Stromal cell of bone marrow (primary cell): ENCODE data around the gene CROCC2.

Experiments
- DNase-seq: peaks from one replicate; pipeline ENCODE4 v3.0.0-alpha.2; 2012; ENCODE audit warnings: low read depth

CROCC2 gene

DNA sequence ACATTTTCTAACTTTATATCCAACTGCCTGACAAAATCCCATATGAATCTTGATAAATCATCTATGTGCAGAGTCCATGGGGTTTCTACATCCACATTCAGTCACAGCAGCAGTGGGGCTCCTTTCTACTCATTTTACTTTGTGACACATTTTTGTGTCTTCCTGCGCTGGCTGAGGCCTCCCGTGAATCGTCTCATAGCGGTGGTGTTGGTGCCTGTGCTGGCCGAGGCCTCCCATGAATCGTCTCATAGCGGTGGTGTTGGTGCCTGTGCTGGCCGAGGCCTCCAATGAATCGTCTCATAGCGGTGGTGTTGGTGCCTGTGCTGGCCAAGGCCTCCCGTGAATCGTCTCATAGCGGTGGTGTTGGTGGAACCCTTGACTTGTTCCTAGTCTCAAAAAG is 109.3 kb downstream of the CROCC2 start:
- no peak for DNase-seq

GRCh38 chr2:241017228-241017940 is 111.2 kb downstream of the CROCC2 start:
- no peak for DNase-seq

DNA sequence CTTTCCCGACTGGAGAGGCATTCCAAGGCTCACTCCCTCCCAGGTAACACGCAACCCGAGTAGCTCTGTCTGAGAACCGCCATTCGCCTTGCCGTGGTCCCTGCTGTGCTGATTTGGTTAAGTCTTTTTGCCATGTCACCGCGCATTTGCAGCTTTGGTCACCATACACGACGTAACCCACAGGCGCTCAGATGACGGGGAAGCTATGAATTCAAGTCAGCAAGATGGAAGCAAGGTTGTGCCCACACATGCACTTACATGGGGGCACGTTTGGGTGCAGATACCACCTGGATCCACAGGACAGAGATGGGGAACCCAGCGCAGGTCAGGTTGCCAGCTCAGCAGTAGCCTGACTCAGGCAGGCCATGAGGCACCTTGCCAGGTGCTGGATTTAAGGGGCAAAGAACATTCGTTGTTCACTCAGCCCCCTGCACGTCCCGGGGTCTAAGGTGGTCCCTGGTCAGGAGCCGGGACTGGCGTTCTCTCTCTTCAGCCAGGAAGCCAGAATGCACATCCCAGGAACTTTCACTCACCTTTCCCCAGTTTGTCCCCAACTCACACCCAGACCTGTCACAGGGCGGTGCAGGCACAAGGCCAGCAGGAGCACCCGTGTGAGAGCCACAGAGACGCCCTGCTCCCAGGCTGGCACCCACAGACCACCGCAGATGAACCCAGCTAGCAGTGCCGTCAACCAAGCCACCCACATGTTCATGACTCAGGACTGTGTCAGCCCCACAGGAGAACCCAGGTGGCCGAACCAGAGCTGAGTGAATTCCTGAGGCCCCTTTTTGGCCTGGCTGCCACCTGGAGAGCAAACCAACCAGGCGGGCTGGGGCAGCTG is 112.1 kb downstream of the CROCC2 start:
- DNase-seq = no peak

DNA sequence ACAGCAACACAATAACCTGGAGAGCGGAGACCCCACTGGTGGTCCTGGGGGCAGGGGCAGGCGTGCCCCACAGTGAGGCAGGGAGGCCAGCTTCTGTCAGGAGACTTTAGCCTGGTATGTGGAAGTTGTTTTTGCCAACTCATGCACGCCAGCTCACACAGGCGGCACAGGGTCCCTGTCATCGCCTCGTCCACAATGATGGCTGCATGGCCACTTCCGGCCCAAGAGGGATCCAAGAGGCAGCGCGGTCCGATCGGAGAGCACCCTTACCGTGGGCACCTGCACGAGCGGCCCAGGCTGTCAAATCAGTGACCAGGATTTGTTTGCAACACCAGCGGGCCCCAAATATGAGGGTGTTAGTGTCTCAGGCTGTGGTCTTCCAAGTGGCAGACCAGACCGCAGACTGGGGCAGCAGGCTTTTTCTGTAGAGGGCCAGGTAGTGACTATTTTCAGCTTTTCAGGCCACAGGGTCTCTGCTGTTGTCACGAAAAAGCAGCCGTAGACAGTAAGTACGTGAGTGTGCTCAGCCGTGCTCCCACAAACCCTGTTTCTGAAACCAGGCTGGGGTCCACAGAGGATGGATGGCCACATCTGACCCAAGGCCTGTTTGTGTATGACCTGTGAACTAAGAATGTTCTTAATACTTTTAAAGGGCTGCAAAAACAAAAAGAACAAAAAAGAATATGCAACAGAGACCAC is 113.5 kb downstream of the CROCC2 start:
- DNase-seq = no peak

- DNase-seq = no peak
Measured at GRCh38 chr2:241020201-241020600, 114.1 kb downstream of the CROCC2 start.

- no peak for DNase-seq
Measured at GRCh38 chr2:241020629-241021190, 114.6 kb downstream of the CROCC2 start.

GRCh38 chr2:241025639-241026038 is 119.5 kb downstream of the CROCC2 start:
- DNase-seq = no peak

GRCh38 chr2:241029599-241030332 is 123.6 kb downstream of the CROCC2 start:
- no peak for DNase-seq

DNA sequence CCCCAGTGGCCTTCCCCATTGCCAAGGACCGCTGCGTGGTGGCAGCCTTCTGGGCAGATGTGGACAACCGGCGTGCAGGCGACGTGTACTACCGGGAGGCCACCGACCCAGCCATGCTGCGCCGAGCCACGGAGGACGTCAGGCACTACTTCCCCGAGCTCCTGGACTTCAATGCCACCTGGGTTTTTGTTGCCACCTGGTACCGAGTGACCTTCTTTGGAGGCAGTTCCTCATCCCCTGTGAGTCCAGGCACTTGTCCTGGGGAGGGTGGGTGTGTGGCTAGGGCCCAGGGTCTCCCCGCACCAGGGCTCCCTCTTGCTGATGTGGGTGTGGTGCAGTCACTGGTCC is 124.2 kb downstream of the CROCC2 start:
- DNase-seq = no peak

DNA sequence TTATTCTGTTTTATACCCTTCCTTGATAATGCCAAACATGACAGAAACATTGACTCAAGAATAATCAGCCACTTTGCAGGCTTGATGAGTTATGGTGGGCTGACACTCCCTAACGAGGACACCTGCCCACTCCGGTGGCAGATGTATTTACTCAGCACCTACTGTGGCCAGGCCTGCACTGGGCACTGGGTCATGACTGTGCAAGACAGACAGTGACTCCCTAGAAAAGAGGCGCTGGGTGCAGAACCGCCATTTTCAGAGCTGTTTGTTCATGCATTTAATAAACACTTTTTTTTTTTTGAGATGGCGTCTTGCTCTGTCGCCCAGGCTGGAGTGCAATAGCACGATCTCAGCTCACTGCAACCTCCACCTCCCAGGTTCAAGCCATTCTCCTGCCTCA is 124.7 kb downstream of the CROCC2 start:
- no peak for DNase-seq

DNA sequence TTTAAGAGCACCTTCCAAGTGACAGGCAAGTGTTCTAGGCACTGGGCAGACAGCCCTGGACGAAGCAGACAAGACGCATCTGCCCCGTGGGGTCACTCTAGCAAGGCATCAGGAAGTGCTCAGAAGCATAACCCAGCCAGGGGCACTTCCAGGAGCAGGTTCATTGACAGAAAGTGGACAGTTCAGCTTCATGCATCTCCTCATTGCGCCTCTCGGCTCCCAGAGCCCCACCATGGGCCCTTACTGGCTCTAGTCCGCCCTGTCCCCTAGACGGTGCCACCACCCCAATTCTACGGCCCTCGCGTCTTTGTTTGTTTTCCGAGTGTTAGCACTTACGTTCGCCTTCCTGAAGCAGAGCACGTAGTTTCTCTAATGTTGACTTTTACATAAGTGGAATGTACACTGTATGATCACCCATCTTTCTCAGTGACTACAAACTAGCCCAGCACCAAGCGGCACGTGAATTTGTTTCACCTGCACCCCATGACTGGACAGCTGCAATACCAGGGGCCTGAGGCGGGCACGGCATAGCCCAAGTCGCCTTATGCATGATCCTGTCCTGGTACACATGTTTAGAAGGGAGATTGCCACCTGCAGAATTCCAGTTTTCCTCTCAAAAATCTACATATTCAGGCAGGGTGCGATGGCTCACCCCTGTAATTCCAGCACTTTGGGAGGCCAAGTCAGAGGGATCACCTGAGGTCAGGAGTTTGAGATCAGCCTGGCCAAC is 125.5 kb downstream of the CROCC2 start:
- no peak for DNase-seq

DNA sequence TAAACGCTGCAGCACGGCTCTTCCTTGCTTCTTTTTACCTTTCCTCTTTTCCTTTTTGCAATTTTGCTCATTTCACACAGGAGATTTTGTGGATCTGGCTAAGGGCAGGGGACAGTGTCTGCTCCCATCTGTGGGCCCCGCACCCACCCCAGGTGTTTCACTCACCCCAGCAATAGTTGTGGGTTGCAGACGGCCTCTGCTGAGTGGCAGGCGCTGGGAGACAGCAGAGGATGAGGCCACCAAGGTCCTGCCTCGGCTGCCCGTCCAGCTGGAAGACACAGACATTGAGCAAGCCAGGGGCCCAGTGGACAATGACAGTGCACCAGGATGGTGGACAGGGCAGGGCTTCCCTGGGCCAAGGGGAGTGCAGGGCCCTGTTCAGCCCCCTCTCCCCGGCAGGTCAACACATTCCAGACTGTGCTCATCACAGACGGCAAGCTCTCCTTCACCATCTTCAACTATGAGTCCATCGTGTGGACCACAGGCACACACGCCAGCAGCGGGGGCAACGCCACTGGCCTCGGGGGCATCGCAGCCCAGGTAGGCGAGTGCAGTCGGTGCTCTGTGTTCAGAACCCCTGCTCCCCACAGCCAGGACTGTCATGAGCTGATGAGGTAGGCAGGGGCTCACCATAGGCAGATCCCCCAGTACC is 127.3 kb downstream of the CROCC2 start:
- no peak for DNase-seq

DNA sequence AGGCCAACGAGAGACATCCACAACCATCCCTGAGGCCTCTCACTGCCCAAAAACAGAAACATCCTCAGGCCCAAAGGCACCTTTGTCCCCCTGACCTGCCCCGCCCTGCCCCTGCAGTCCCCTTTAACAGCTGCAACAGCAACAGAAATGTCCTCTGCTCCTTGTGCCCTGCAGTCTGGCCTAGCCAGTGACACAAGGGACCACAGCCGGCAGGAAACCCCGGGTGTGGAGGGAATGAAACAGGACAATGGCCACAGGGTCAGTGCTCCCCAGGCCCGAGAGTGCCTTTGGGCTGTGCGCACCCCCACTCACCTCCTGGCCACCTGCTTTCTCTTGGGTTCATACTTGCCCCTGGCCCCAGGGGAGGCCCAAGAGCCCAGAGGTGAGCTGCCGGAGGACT is 127.9 kb downstream of the CROCC2 start:
- no peak for DNase-seq

GRCh38 chr2:241034490-241035141 is 128.5 kb downstream of the CROCC2 start:
- DNase-seq = no peak

DNA sequence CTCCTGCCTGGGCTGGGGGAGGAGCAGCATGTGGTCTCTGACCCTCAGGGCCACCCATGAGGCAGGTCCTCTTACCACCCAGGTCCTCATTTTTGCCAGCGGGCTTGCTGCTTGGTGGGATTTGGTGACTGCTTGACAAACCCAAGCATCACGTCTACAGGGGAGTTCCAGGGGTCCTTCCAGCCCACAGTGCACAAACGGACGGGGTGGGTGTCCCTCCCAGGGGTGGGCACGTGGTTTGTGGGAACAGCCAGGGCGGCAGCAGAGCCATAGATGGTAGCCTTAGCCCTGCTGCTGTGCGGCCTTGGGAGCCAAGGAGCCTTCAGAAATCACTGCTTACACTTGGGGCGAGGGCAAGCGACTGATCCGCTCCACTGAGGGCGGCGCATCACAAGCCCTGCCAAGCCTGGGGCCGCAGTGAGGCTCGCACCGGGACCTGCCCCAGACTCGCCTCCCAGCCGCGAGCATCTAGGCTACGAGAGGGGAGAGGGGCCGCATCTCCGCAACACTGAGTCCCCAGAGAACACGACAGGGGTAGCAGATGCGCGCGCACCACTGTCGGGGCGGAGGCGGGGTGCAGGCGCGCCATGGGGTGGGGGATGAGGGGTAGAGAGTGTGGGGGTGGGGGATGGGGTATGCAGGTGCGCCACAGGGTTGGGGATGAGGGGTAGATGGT is 129.1 kb downstream of the CROCC2 start:
- DNase-seq = no peak

DNA sequence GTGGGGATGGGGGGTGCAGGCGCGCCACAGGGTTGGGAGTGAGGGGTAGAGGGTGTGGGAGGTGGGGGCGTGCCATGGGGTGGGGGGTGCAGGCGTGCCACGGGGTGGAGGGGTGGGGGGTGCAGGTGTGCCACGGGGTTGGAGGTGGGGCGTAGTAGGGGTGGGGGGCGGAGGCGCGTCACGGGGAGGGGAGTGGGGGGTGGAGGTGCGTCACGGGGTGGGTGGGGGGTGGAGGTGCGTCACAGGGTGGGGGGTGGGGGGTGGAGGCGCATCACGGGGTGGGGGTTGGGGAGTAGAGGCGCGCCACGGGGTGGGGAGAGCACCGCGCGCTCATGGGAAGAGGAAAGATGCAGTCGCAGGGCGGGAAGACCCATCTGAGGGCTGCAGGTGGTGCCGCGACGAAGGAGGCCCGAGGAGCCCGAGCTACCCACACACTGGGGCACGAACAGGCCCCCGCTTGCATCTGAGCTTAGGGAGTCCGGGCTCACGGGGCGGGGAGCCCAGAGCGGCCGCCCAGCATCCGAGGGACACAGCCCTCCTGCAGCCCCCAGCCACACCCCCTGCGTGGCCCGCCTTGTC is 129.8 kb downstream of the CROCC2 start:
- DNase-seq = no peak

GRCh38 chr2:241036397-241036963 is 130.3 kb downstream of the CROCC2 start:
- DNase-seq = no peak

- DNase-seq = no peak
Measured at GRCh38 chr2:241036964-241037421, 130.9 kb downstream of the CROCC2 start.

DNA sequence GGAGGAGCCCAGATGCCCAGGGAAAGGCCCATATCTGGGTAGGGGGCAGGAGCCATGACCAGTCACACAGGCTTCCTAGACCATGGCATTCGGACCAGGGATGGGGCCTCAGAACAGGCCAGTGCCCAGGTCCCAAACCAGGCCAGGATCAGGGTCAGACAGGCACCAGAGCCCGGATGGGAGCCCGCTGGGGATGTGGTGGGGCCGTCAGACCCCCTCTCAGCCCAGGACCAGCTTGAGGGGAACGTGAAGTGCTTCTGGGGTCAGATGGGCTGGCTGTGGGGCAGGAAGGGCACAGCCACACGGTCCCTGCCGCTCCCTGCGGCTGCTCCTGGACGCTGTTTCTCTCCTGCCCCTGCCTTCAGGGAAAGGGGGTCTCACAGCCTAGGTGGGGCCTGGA is 131.4 kb downstream of the CROCC2 start:
- no peak for DNase-seq
